NK-92 (cell line): ENCODE data around the gene PNLDC1.

Experiments used
- DNase-seq: peaks from one replicate; lab custom pipeline; 2025; ENCODE audit not compliant: unreplicated experiment; lab: John Stamatoyannopoulos, UW

Gene PNLDC1, protein sequence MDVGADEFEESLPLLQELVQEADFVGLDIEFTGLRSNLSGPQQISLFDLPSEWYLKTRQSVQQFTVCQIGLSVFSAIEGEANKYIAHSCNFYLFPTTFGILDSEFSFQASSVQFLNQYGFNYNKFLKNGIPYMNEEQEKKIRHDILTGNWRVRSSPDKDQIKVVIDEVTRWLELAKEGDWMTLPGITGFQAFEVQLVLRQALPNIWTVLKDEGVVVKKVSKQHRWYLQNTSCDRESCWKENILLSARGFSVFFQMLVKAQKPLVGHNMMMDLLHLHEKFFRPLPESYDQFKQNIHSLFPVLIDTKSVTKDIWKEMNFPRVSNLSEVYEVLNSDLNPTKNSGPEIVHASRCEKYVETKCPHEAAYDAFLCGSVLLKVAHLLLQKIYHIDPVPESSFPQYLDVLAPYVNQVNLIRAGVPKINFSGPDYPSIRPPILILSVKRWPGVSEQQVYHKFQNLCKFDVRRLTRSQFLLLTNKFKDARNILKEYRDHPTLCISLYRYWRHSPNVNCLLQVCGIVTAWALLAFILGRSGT

DNA sequence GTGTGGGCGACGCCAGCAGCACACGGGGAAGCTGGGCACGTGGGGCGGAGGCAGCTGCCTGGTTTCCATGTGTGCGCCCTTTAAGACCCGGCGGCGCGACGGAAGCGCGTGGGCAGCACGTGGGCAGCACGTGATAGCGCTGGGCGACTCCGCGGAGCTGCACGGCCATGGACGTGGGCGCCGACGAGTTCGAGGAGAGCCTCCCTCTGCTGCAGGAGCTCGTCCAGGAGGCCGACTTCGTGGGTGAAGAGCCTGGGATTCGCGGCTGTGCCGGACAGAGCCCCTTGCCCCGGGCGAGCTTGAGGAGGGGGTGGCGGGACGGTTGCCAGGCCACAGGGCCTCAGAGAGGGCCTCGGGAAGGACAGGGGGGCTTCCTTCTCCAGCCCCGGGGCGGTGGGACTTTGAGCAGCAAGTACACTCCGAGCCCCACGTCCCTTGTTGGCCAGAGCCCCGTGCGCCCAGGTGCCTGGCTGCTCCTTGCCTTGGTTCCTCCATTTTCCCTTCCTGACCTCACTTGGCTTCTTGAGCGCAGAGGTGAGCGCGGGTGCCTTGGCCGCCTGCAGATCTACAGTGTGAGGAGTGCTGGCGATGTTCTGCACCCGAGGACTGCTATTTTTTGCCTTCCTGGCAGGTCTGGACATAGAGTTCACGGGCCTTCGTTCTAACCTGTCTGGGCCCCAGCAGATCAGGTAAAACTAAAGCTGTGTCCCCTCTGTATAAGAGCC, at the start of gene PNLDC1:
Gene PNLDC1, plus strand, starts transcription at position 136 of the 725 bp plus-strand sequence. Its CDS starts 32 bp downstream, at position 168.
- no peak for DNase-seq

DNA sequence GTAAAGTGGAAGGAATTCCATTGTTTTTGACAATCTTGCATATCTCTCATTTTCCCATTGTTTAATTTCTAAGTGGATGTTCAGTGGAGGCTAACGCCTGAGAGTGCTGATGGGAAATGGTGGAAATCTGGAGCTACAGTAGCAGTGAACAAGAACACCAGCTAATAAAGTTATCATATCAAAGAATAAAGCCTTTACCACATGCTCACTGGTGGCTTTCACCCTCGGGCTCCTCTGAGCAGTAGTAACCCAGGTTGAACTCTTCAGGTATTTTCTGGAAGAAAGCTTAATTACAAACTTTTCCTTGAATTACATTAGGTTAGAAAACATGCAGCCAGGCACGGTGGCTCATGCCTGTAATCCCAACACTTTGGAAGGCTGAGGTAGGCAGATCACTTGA, 48.6 kb upstream of the PNLDC1 start:
- no peak for DNase-seq

DNA sequence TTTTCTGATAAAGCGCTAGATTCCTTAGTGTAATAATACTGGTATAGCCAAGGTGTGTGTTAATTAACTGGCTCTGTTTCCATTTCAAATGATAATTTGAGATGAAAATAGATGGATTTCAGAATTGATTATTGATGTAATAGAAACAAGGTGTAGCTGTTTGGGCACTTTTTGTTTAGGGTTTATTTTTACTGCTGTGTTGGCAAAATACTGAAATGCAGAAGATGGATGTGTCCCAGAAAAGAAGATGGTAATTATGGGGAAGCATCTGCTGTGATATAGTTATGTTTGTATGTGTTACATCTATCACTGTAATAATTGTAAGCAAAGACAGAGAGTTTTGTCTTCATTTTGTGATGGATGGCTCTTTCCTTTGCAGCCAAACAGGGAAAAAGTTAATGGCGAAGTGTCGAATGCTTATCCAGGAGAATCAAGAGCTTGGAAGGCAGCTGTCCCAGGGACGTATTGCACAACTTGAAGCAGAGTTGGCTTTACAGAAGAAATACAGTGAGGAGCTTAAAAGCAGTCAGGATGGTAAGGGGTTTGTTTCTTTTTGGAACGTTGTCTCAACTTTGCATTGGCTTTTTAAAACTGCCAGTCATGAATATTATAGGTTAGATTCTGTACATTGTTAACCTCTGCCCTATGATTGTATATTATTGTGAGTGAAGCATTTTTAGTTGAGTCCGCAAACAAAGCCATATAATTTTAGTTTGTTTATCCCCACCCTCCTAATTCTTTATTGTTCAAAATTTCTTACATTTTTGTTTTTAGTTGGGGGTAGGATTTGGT, 46.8 kb upstream of the PNLDC1 start:
- no peak for DNase-seq

DNA sequence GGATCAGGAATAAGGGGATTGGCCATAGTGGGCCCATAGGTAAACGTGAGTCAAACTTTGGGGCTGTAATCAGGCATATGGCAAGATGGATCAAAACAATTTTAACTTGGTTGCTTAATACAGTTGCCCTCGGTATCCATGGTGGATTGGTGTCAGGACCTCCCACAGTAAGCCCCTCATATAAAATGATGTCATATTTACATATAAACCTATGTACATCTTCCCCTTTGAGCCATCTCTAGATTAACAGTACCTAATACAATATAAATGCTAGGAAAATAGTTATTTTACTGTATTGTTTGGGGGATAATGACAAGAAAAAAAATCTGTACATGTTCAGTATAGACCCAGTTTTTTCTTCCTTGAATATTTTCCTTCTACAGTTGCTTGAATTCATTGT, 45.7 kb upstream of the PNLDC1 start:
- no peak for DNase-seq

DNA sequence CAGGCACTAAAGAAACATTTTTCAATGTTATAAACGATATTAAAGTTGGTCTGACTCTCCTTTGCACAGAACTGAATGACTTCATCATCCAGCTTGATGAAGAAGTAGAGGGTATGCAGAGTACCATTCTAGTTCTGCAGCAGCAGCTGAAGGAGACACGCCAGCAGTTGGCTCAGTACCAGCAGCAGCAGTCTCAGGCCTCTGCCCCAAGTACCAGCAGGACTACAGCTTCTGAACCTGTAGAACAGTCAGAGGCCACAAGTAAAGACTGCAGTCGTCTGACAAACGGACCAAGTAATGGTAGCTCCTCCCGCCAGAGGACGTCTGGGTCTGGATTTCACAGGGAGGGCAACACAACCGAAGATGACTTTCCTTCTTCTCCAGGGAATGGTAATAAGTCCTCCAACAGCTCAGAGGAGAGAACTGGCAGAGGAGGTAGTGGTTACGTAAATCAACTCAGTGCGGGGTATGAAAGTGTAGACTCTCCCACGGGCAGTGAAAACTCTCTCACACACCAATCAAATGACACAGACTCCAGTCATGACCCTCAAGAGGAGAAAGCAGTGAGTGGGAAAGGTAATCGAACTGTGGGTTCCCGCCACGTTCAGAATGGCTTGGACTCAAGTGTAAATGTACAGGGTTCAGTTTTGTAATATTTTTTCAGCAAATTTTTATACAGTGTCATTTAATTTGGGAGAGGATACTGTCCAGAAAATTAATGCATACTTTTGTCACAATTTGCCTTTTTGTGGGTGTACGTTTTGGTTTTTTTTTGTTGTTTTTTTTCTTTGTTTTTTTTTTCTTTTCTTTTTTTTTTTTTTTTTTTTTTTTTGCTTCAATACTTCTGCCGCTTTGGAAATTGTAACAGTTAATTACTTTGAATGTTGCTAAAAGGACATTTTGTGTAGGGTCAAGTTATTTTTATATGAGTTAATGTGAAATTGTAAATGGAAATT, 44.8 kb upstream of the PNLDC1 start:
- no peak for DNase-seq

DNA sequence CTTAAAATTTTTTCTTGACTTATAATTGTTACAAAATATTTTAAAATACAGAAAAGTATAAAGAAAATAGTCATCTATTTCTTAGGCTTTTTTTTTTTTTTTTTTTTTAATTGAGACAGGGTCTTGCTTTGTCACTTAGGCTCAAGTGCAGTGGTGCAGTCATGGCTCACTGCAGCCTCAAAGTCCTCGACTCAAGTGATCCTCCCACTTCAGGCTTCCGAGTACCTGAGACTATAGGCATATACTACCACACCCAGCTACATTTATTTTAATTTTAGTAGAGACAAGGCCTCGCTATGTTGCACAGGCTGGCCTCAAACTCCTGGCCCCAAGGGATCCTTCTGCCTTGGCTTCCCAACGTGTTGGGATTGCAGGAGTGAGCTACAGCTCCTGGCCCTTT, 43.6 kb upstream of the PNLDC1 start:
- DNase-seq = no peak

DNA sequence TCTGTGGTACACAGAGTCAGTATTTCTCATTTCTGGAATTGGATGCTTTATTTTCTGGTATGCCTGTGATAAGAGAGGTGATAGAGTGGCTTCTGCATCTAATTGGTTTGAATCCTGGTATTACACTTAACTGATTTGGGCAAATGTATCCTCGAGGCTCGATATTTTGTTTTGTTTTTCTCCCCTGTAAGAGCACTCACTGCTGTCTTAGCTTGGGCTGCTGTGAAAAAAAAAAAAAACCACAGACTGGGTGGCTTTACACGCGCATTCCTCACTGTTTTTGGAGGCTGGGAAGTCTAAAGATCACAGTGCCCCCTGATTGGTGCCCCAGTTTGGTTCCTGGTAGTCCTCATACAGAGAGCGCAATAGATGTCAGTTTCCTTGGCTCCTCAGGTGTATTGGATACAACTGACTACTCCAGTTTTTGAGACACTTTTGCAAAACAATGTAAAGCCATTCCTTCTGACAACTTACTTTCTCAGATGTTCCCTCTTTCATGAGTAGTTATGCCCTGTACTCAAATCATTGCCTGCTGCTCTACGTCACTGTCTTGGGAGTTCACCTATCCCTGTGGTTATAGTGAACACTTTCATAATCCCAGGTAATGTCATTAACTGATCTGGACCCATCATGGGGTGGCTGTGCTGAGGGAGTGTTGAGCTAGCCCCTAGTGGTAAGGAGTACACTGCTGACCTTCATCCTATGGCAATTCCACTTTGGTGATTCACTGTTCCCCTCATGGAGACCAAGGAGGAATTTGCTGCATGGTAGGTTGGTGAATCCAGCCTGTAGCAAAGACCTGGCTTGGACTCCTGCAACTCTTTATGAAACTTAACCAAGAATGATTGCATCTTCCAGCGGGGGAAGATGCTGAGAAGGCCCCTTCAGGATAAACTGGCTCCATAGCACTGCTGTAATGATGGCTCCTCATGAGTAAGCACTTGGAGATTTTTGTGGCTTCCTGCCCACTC, 41.8 kb upstream of the PNLDC1 start:
- no peak for DNase-seq

DNA sequence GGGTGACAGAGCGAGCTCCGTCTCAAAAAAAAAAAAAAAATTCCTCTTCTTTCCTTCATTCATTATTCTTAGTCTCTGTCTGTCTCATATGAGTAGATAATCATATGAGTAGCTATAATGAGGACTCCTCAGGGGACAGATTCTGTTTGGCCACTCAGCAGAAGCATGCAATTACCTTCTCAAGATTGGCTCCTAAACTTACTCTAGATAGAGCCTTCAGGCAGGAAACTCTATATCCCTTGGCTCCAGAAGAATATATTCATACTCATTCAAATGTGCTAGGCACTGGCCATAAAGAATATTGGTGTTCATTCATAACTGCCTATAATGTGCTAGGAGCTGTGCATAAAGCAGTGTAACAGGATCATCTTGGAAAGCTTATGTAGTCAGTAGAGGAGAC, 40.4 kb upstream of the PNLDC1 start:
- DNase-seq = no peak

DNA sequence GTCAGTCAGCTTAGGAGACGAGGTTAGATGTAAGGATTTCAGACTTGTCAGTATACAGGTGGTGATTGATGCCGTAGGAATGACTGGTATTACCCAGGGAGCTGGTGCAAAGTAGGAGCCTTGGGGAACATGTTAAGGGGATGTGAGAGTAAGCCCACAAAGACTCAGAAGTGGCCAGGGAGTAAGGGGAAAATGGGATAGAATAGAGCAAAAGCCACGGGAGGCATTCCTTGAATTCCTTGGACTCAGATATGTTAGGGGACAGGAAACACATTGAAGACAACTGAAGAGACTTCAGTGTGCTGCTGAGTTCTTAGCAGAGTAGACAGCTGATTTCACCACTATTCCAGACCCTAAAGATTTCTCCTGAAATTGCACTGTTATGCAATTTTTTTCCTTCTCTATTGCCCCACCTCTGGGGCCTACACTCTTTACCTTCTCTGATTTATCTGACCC, 39.4 kb upstream of the PNLDC1 start:
- no peak for DNase-seq

DNA sequence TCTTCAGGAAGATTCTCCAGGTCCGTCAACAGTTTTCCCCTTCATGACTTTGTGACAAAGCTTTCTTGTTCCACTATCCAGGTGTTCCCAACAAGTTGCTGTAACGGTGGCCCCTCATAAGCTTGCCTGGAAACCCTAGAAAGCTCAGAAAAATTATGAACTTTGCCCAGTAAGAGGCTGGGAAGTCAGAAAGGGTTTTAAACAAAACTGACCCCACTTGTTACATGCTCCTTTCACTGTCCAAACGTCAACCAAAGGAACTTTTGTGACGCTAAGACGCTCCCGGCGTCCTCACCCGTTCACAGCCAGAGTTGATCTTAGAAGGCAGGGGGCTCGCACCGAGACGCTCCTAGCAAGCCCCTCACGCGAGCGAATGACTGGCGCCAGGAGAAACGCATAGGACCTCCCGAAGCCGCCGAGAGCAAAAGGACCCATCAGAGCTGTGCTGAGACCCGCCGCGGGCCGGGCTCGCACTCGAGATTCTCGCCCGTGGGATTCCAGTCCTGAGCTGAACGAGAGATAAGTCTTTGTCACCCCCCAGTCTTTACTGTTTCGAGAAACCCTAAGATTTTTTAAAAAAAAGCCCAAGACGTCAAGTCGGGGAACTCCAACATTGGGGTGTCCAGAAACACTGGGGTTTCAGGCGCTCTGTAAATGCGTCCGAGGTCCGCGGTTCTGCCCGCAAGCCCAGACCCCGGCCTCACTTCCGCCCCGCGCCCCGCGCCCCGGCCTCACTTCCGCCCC, 38.8 kb upstream of the PNLDC1 start:
- DNase-seq = no peak

DNA sequence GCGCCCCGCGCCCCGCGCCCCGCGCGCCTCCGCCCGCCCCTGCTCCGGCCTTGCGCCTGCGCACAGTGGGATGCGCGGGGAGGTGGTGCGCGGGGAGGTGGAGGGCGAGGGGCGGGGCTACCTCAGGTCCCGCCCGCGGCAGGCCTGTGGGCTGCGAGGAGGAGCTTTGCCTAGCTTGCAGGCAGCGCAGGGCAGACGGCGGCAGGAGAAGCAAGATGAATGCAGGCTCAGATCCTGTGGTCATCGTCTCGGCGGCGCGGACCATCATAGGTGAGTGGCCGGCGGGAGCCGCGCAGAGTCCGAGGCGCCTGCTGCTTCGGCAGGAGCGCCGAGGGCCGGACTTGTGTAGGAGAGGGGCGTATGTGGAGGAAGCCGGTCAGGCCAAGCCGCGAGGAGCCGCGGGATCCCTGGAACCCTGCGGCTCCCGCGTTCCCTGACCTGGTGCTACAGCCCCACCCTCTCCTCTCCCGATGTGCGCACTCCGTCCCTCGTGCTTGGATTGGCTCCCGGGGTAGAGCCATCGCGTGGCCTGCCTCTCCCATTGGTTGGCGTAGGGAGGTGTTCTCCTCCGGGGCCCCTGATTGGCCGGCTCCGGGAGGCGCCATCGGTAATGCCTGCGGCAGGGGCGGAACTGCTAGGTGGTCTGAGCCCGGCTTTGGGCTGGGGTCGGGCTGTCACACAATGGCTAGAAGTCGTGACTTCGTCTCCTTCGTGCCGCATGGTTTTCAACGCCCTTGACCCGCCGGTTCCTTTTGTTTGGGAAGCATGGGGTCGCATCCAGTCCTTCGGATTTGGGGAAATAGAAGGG, 38.0 kb upstream of the PNLDC1 start, which contains the start of gene ACAT2:
Gene ACAT2, plus strand, starts transcription at position 173 of the 808 bp plus-strand sequence. Its CDS starts 43 bp downstream, at position 216.
- DNase-seq = peak; percentile 79

DNA sequence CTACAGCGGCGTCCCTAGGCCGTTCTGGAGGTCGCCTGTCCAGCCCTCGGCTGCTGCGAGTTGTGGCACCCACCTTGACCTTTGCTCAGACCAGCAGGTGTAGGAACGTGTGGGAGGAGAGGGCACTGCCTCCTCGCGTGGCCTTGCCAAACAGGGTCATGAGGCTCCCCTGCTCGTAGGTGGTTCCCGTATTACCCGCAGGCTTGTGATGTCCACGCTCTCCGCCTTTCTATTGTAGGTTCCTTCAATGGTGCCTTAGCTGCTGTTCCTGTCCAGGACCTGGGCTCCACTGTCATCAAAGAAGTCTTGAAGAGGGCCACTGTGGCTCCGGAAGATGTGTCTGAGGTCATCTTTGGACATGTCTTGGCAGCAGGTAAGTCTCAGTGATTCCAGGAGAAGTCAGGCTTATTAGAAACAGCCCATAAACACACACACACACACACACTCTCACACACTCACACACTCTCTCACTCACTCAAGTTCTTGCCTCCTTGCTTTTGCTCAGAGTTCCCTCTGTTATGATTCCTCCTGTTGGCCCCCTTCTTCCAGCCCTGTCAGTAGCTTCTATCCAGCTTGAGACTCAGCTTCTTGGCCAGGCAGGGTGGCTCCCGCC, 37.3 kb upstream of the PNLDC1 start:
- no peak for DNase-seq

DNA sequence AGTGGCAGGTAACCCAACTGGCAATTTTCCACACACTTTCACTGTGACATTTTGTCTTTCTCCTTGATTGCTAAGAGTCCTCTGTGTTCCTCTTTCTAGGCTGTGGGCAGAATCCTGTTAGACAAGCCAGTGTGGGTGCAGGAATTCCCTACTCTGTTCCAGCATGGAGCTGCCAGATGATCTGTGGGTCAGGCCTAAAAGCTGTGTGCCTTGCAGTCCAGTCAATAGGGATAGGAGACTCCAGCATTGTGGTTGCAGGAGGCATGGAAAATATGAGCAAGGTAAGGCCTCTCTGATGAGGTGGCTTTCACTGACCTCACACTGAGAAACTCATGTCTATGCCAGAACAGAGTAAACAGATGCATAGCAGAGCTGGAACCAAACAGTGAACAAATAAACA, 33.2 kb upstream of the PNLDC1 start:
- DNase-seq = no peak

DNA sequence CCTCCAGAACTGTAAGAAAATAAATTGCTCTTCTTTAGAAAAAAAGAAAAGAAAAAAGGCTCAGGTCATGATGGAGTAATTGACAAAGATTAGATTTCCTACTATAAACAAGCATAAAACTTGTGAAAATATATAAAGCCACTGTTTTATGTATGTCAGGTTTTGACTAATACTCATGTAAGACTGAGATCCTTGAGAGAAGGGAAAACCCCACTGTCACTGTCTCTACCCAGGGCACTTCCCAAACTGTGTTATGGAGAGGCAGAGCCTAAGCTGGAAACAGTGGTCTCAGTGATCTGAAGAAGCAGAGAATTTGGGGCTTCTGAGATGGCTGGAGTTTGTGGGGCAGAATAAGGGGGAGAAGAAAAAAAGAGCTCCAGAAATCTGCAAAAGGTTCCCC, 30.6 kb upstream of the PNLDC1 start:
- DNase-seq = no peak

DNA sequence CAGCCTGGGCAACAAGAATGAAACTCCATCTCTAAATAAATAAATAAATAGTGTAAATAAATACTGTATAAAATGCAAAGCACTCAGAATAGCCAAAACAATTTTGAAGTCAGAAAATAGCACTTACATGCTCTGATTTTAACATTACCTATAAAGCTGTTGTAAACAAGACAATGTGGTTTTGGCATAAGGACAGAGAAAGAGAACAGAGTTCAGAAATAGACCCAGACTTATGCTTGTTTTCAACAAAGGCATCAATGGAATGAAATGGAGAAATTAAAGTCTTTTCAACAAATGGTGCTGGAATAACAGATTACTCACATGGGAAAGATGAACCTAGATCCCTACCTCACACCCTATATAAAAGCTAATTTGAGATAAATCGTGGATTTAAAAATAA, 27.9 kb upstream of the PNLDC1 start:
- DNase-seq = no peak

DNA sequence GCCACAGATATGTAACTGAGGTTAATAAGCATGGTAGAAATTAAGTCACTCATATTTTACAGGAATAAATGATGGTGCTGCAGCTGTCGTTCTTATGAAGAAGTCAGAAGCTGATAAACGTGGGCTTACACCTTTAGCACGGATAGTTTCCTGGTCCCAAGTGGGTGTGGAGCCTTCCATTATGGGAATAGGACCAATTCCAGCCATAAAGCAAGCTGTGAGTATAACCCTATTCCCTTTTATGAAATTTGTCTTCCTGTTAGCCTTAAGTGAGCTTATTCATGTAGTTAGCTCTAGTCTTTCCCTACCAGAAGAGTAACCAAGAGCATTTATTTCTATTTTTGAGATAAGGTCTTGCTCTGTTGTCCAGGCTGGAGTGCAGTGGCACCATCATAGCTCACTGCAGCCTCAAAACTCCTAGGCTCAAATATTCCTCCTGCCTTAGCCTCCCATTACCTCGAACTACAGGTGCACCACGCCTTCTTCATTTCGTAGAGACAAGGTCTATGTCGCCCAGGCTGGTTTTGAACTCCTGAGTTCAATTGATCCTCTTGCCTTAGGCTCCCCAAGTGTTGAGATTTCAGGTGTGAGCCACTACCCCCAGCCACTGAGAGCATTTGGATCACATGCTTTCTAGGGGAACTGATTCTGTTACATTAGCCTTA, 22.7 kb upstream of the PNLDC1 start:
- no peak for DNase-seq
